ENCODE measurements around the gene SLFNL1.

SLFNL1 gene

GRCh38 chr1:40981691-40982448, 39.7 kb downstream of the SLFNL1 start:
- H3K4me1 ChIP-seq (ENCODE audit: low read depth, poor library complexity, severe bottlenecking), result peaks cover 25% of the 10 kb centered on the region
- H3K27me3 ChIP-seq (ENCODE audit: insufficient read depth, low read depth), result no peaks in the 10 kb centered on the region
- TF ChIP-seq CTCF (conservative IDR thresholded peaks at IDR 0.05; ENCODE audit: low read depth, low read length), result no peak
- H3K36me3 ChIP-seq (ENCODE audit: insufficient read depth), result peaks cover 14% of the 10 kb centered on the region
- peak overlapping the region; percentile 95 for H3K4me2 ChIP-seq
- H3K9ac ChIP-seq, result peak overlapping the region; percentile 98; the same call in 1 of the 2 replicates
- no peak overlapping the region for H3K4me3 ChIP-seq (IDR thresholded peaks at IDR 0.05; ENCODE audit: insufficient read depth, low read depth, low read length)
- H3K79me2 ChIP-seq (ENCODE audit: insufficient read depth, low read depth), result peaks cover 66% of the 10 kb centered on the region
- no peak overlapping the region for H2AFZ ChIP-seq (ENCODE audit: low read depth)
- H3K27ac ChIP-seq, result no peak overlapping the region
- H4K20me1 ChIP-seq (ENCODE audit: insufficient read depth), result peaks cover 21% of the 10 kb centered on the region

GRCh38 chr1:40980453-40981121, 40.9 kb downstream of the SLFNL1 start:
- H3K27ac ChIP-seq, result peak overlapping the region; percentile 97
- H3K4me1 ChIP-seq (ENCODE audit: low read depth, poor library complexity, severe bottlenecking), result peaks cover 25% of the 10 kb centered on the region
- peak overlapping the region; percentile 65 for H3K4me3 ChIP-seq (IDR thresholded peaks at IDR 0.05; ENCODE audit: insufficient read depth, low read depth, low read length)
- peaks cover 21% of the 10 kb centered on the region for H4K20me1 ChIP-seq (ENCODE audit: insufficient read depth)
- H2AFZ ChIP-seq (ENCODE audit: low read depth), result peak overlapping the region; percentile 29; the same call in 1 of the 2 replicates
- peak overlapping the region; percentile 95 for H3K4me2 ChIP-seq
- peak overlapping the region; percentile 98 for H3K9ac ChIP-seq
- peaks cover 9% of the 10 kb centered on the region; the same call in 1 of the 2 replicates for H3K36me3 ChIP-seq (ENCODE audit: insufficient read depth)
- no peaks in the 10 kb centered on the region for H3K27me3 ChIP-seq (ENCODE audit: insufficient read depth, low read depth)
- no peak for TF ChIP-seq CTCF (conservative IDR thresholded peaks at IDR 0.05; ENCODE audit: low read depth, low read length)
- peaks cover 56% of the 10 kb centered on the region for H3K79me2 ChIP-seq (ENCODE audit: insufficient read depth, low read depth)

- Histone ChIP-seq H3K36me3 (ENCODE audit: insufficient read depth) (peaks cover 6% of the 10 kb centered on the region; the same call in 1 of the 2 replicates), H2AFZ (ENCODE audit: low read depth) (peak overlapping the region; percentile 29; the same call in 1 of the 2 replicates)
Measured at GRCh38 chr1:40980068-40980452, 41.5 kb downstream of the SLFNL1 start.

More at GRCh38 chr1:40980068-40980452, 41.5 kb downstream of the SLFNL1 start:
- Histone ChIP-seq H3K79me2 (ENCODE audit: insufficient read depth, low read depth) (peaks cover 50% of the 10 kb centered on the region), H3K9ac (peak overlapping the region; percentile 98), H4K20me1 (ENCODE audit: insufficient read depth) (peaks cover 21% of the 10 kb centered on the region), H3K27me3 (ENCODE audit: insufficient read depth, low read depth) (no peaks in the 10 kb centered on the region), H3K4me3 (IDR thresholded peaks at IDR 0.05; ENCODE audit: insufficient read depth, low read depth, low read length) (peak overlapping the region; percentile 65), H3K27ac (peak overlapping the region; percentile 97), H3K4me1 (ENCODE audit: low read depth, poor library complexity, severe bottlenecking) (peaks cover 25% of the 10 kb centered on the region), H3K4me2 (peak overlapping the region; percentile 95)
- TF ChIP-seq CTCF (conservative IDR thresholded peaks at IDR 0.05; ENCODE audit: low read depth, low read length), result no peak
